Mucosa of descending colon (tissue), 3 donors: ENCODE results near the gene RXRB. TPM values are rescaled to one million over a fixed set of nuclear protein-coding genes. Genes with fewer than 3 reads are reported as not detected.

Experiments used
- ATAC-seq: fragments of 200-7000 bp; cut with Tn5 transposase; one replicate; pipeline ENCODE4 v1.9.1; 2020; ENCODE audit warnings: mild to moderate bottlenecking, moderate library complexity
- DNase-seq, 3 donors: peaks; one replicate each; pipeline ENCODE4 v3.0.0-alpha.2; 2020
- H3K36me3 ChIP-seq: fragments of 200-600 bp; one replicate; pipeline ENCODE4 v1.8.0; 2021; ENCODE audit warnings: low read depth, mild to moderate bottlenecking
- H3K4me1 ChIP-seq: fragments of 200-600 bp; one replicate; pipeline ENCODE4 v1.8.0; 2021; ENCODE audit warnings: low read depth, mild to moderate bottlenecking
- H3K4me3 ChIP-seq: fragments of 200-600 bp; one replicate; pipeline ENCODE4 v1.8.0; 2021; ENCODE audit warnings: mild to moderate bottlenecking
- H3K9me3 ChIP-seq: fragments of 200-600 bp; one replicate; pipeline ENCODE4 v1.8.0; 2021; ENCODE audit warnings: mild to moderate bottlenecking
- intact Hi-C, 2 donors: fragments of 100-400 bp; cut with DNase I in 1 of 2; cut with micrococcal nuclease in 1 of 2; formaldehyde crosslinking; loops; one replicate each; pipeline versions ENCODE4 v1.11.0 to v1.11.1; 2022; cut with DNase I, micrococcal nuclease
- total RNA-seq, 3 donors: library from RNA; stranded (reverse); fragmentation: NEBNext Ultra II Directional in 2 of 3; extraction: Animal tissue kit (Norgen Biotek cat#: 25700) in 2 of 3; gene quantifications; one replicate each; pipeline versions ENCODE4 v1.2.1 to v1.2.4, GENCODE V29; 2021 to 2023
- TF ChIP-seq, protein P1 (sequence below): fragments of 200-600 bp; IDR thresholded peaks from one replicate; pipeline ENCODE4 v1.8.0; 2022; ENCODE audit warnings: antibody characterized with exemption, mild to moderate bottlenecking
- donor health status: DM: no; HTN: no; CAD: no; lungs with moderate emphysema.
- donor health status: DM: no; HTN: no; CAD: no.
- donor health status: DM: no; HTN: yes; CAD: no.

The RXRB gene
- total RNA-seq, 3 donors from 2014 or later, result 45.4 to 51.1 (median 51.1) TPM

DNA sequence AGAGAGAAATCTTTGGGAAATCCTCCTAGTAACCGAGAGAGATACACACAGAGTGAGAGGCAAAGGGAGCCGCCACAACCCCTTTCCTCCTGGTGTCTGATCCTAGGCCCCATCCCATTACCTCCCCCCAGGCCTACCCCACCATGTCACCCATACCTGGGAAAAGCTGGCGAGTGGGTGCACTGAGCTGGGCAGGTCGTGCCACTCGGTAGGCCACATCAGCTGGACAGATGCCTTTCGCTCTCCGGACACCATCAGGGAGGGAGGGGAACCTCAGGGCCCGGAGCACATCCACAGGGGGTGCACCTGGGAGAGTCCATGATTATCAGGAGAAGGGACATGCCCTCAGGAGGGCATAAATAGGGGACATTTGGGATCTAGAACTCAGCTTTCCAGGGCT is 11.3 kb downstream of the RXRB start:
- H3K4me3 ChIP-seq, result no peak overlapping the region
- ATAC-seq (no peak), DNase-seq (peak in 1 of 3 donors; percentile 27)
- H3K9me3 ChIP-seq, result no peaks in the 10 kb centered on the region
- intact Hi-C loops, result no loop called here
- H3K4me1 ChIP-seq, result peaks cover 10% of the 10 kb centered on the region
- no peaks in the 10 kb centered on the region for H3K36me3 ChIP-seq
- TF ChIP-seq, protein P1, sequence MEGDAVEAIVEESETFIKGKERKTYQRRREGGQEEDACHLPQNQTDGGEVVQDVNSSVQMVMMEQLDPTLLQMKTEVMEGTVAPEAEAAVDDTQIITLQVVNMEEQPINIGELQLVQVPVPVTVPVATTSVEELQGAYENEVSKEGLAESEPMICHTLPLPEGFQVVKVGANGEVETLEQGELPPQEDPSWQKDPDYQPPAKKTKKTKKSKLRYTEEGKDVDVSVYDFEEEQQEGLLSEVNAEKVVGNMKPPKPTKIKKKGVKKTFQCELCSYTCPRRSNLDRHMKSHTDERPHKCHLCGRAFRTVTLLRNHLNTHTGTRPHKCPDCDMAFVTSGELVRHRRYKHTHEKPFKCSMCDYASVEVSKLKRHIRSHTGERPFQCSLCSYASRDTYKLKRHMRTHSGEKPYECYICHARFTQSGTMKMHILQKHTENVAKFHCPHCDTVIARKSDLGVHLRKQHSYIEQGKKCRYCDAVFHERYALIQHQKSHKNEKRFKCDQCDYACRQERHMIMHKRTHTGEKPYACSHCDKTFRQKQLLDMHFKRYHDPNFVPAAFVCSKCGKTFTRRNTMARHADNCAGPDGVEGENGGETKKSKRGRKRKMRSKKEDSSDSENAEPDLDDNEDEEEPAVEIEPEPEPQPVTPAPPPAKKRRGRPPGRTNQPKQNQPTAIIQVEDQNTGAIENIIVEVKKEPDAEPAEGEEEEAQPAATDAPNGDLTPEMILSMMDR, result no peak

DNA sequence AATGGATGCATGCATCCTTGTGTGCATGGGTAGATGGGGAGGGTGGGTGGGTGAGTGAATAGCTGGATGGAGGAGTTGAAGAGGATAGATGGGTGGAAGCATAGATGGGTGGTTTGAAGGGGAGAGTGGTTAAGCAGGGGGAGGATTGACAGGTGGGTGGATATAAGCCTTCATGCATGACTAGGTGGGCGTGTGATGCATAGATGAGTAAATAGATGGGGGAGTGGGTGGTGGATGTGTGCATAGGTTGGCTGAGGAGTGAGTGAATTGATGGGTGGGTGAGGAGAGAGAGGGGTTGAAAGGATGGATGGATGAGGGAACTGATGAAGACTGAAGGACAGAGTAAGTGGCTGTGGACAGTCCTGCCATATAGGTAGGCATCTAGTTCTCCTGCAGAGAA is 12.7 kb downstream of the RXRB start:
- intact Hi-C loops, result no loop called here
- Histone ChIP-seq H3K4me3 (no peak overlapping the region), H3K36me3 (no peaks in the 10 kb centered on the region), H3K9me3 (no peaks in the 10 kb centered on the region), H3K4me1 (peaks cover 8% of the 10 kb centered on the region)
- DNase-seq (no peak), ATAC-seq (no peak)
- TF ChIP-seq, protein P1, result no peak

DNA sequence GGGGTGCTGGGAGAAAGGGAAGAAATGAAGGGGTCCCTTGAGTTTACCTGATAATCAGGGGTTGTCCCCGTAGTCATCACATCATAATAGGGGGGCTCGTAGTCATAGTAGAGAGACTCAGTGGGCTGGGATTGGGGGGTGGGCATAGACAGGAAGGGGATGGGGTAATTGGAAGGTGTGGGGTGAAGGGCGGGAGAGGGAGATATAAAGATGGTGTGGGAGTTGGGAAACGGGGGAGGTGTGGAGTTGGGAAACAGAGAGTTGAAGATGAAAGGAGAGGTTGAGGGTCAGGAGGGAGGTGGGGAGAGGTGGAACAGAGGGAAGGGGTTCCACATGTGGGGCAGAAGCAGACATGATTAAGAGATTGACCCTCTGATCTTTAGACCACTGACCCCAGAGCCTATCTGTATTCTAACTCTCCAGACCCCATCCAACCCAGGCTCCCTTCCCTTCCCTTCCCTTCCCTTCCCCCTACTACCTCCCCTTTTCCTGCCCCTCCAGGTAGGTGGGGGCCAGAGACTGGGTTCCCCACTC is 14.7 kb downstream of the RXRB start:
- no peaks in the 10 kb centered on the region for H3K9me3 ChIP-seq
- no peak overlapping the region for H3K4me3 ChIP-seq
- H3K4me1 ChIP-seq, result no peaks in the 10 kb centered on the region
- intact Hi-C loops, result no loop called here
- no peak for ATAC-seq
- H3K36me3 ChIP-seq, result no peaks in the 10 kb centered on the region
- DNase-seq, result no peak
- TF ChIP-seq, protein P1, result no peak

DNA sequence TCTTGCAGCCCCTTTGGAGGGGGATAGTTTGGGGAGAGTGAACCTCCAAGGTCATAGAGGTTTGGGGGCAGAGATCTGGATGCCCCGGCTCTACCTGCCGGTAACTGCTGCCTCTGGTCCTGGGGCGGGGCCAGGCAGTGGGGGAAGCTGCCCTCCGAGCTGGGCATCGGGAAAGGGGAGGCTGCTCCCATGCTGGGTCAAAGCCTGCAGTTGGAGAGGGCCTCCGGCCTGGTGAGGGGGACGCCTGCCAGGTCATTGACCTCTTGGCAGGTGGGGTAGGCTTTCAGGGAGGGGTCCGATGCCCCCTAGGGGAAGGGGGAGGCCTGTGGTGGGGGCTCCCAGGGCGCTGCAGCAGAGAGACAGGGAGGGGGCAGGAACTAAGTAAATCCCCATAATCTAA is 15.3 kb downstream of the RXRB start:
- Histone ChIP-seq H3K36me3 (no peaks in the 10 kb centered on the region), H3K4me3 (no peak overlapping the region), H3K9me3 (no peaks in the 10 kb centered on the region), H3K4me1 (no peaks in the 10 kb centered on the region)
- TF ChIP-seq, protein P1, result no peak
- intact Hi-C loops, result no loop called here
- ATAC-seq (no peak), DNase-seq (peak in 1 of 3 donors; percentile 42)

DNA sequence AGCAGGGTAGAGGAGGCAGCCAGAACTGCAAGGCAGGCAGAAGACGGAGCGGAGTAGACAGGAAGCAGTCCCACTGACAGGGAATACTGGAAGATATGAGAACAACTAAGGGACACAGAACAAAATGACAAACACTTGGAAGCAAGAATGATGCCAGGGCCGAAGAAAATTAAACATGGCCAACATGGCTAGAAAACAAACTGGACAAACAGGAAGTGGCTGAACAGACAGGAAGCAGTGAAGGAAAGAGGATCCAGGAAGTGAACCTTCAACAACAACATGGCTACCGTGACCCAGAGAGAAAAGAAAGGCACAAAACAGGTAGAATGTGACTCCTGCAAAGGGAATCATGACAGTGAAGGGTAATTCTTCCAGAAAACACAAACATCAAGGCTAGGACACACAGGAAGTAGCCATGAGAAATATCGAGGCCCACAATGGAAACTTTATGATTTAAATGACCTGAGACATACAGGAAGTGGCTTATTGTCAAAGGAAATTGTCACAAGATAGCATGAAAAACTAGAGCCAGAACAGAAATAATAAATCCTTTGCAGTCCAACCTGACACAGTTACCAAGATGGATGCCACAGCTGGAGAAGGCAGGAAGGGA is 17.3 kb downstream of the RXRB start:
- DNase-seq (no peak), ATAC-seq (peak; percentile 25)
- intact Hi-C loops, result no loop called here
- Histone ChIP-seq H3K4me1 (no peaks in the 10 kb centered on the region), H3K9me3 (no peaks in the 10 kb centered on the region), H3K36me3 (no peaks in the 10 kb centered on the region), H3K4me3 (no peak overlapping the region)
- TF ChIP-seq, protein P1, result no peak
